DMS114 treated with DMSO at 0.1 percent for 48 hours (cell line): ENCODE measurements around the gene ZP2.
"Not testable (repeated sequence)": the region's sequence is repeated elsewhere in the genome, so short reads cannot be mapped to it uniquely, and the experiment has no call there.

ENCODE experiments used
- DNase-seq: peaks from one replicate; lab custom pipeline; 2025; ENCODE audit not compliant: unreplicated experiment; lab: John Stamatoyannopoulos, UW

The ZP2 gene

DNA sequence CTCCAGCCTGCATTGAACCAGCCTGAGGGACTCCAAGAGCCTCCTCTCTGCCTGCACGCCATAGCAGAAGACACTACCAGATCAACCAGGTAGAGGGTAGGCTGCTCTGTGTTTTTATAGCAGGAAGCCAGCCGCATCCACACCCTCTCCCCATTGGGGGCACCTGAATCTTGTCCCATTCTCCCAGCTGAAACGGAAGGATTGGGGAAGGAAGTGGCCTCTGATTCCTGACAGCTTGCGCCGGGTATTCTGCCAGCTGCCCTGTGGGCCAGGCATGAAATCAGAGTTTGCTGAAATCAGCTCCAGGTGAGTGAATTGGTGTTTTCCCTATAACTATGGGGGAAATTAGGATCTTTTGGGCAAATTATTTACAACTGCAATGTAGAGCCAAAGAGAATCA is at the start of gene ZP2:
Gene ZP2 (minus strand): TSS at position 89 of the 400 bp plus-strand sequence. CDS start 27 bp downstream, at position 62.
- DNase-seq: no peak

- no peak for DNase-seq
Observed at GRCh38 chr16:21257284-21257683, 45.9 kb upstream of the ZP2 start.

- DNase-seq: no peak
Observed at GRCh38 chr16:21256636-21257035, 45.3 kb upstream of the ZP2 start.

GRCh38 chr16:21253470-21253869 is 42.1 kb upstream of the ZP2 start:
- no peak for DNase-seq

GRCh38 chr16:21250072-21250923 is 38.9 kb upstream of the ZP2 start:
- no peak for DNase-seq

- DNase-seq: not testable (repeated sequence)
Observed at GRCh38 chr16:21248179-21248578, 36.8 kb upstream of the ZP2 start.

- no peak for DNase-seq
Observed at GRCh38 chr16:21244518-21245215, 33.3 kb upstream of the ZP2 start.

DNA sequence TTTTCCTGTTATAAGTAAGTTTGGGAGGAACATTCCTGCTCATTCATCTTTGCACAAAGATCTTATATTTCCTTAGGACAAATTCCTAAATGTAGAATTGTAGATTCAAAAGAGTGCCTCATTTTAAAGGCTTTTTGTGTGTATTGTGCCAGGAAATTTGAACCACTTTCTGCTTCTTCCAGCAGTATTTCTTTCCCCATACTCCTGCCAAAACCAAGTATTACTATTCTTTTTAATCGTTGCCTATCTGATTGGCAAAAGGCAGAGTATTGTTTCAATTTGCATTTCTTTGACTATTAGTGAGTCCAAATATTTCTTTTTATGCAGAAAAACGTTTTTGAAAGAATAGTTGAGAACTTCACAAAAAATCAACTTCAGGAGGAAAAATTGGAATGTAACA is 31.4 kb upstream of the ZP2 start:
- no peak for DNase-seq

- DNase-seq: no peak
Observed at GRCh38 chr16:21239646-21240045, 28.3 kb upstream of the ZP2 start.

DNA sequence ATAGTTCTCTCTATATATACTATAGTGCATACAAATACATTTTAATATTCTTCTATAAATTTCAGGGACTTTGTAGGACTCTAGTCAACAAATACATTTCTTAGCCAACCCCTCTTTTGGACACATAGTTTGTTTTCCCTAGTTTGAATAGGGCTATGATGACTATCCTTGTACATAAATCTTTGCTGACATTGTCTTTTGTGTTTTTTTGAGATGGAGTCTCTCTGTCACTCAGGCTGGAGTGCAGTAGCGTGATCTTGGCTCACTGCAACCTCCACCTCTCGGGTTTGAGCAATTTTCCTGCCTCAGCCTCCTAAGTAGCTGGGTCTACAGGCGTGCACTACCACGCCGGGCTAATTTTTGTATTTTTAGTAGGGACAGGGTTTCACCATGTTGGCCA is 25.5 kb upstream of the ZP2 start:
- no peak for DNase-seq

DNA sequence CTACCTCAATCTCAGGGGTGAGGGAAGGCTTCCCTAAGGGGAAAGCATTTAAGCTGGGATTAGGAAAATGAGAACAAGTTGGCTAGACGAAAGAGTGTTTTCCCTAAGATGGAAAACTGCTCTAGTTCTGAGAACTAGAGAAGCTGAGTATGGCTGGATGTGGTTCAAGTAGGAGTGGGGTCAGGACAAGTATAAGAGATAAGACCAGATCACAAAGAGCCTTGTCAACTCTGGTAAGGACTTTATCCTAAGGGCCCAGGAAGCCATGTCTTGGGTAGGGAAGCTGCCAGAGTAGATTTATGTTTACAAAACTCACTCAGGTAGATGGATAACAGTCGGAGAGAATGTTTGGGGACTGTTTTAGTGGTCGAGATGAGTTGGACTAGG is 23.8 kb upstream of the ZP2 start:
- no peak for DNase-seq

DNA sequence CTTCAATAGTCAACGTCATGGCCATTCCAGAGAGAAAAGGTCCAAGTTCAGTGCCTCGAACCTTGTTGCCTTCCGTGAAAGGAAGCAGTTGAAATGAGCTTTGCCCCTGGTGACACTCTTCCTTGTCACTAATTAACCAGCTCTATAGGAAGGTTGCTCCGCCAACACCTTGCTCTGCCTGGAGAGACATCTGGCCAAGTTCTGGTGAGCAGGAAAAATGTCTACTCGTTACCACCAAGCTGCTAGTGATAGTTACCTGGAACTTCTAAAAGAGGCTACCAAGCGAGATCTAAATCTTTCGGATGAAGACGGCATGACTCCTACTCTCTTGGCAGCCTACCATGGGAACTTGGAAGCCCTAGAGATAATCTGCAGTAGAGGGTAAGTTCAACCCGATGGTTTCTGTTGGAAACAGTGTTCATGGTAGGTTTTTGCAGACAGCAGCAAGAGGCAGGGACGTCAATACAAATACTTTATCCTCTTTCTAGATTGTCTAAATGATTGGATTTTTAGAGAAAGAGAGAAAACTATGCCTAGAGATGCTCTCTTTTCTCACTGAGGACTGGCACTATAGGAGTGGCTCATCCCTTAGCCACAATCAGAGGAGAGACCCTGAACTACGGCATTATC is 22.3 kb upstream of the ZP2 start, which contains the start of gene ANKS4B:
Gene ANKS4B (plus strand): TSS at position 179 of the 630 bp plus-strand sequence. CDS start 39 bp downstream, at position 218.
- DNase-seq: no peak

GRCh38 chr16:21233045-21233520 is 21.7 kb upstream of the ZP2 start:
- DNase-seq: no peak

DNA sequence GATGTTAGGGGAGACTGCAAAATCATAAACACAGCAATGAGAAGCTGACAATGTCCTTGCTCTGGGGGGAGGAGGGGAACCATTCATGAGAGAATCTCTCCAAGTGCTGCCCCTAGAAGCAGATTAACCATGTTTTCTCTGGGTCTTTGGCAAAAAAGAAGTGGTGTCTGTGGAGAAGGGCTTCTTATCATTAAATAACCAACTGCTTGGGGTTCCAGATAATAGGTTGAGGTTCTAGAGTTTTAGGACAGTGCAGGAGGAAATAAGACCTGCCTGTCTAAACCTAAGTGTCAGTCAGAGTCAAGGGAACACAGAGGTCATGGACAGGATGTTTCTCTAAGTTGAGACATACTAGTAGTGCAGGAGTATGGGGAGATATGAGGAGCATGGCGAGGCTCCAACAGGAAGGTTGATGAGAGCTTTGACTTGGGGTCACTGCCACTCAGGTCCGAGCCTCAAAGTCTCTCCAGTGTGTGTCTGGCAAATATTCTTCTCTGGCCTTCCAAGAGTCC is 17.0 kb upstream of the ZP2 start:
- DNase-seq: no peak

GRCh38 chr16:21227866-21228265 is 16.5 kb upstream of the ZP2 start:
- DNase-seq: no peak

GRCh38 chr16:21226749-21227148 is 15.4 kb upstream of the ZP2 start:
- DNase-seq: no peak

DNA sequence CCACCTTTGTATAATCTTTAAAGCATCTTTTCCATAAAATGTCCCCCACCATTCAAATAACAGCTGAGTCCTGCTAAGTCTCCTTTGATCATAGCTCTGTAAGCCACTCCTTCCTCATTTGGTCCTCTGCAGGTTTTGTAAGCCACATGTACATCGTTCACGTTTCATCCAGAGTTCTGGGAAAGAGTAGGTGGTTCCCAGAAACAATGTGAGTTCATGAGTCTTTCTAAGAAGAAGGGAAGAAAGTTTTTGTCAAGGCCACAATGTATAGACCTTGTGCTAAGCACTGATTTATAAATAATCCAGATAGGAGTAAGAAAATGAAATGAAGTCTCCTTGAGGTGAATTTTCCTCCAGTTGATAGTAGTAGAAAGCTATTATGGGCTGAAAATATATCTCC is 13.4 kb upstream of the ZP2 start:
- DNase-seq: no peak

GRCh38 chr16:21223787-21224186 is 12.4 kb upstream of the ZP2 start:
- DNase-seq: no peak

DNA sequence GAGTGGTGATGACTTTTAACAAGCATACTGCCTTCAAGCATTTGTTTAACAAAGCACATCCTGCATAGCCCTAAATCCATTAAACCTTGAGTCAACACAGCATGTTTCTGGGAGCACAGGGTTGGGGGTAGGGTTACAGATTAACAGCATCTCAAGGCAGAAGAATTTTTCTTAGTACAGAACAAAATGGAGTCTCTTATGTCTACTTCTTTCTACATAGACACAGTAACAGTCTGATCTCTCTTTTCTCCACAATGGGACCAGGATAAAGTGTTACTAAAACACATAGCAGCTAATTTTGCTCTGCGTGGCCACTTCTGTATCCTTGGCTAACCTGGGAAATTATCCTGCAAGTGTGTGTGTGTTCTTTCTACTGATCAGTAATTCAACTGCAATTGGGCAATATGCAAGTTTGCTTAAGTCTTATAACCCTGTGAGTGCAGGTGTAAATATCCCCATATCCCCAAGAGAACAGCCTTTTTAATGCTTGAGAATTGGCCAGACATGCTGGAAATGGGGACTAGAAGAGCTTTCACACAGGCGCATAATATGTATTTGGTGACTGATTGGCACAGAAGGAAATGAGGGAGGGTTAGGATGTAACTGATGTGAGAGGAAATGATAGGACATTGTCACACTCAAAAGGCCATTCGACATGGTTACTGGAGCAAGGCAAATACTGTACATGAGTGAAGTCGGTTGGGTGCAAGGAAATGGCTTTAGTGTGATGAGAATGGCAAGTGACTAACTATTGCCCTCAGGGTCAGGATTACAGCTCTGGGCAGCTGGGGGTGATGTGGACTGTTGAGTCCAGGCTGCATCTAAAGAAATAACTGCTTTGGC is 11.3 kb upstream of the ZP2 start:
- no peak for DNase-seq

- DNase-seq: no peak
Observed at GRCh38 chr16:21219551-21219950, 8.2 kb upstream of the ZP2 start.

DNA sequence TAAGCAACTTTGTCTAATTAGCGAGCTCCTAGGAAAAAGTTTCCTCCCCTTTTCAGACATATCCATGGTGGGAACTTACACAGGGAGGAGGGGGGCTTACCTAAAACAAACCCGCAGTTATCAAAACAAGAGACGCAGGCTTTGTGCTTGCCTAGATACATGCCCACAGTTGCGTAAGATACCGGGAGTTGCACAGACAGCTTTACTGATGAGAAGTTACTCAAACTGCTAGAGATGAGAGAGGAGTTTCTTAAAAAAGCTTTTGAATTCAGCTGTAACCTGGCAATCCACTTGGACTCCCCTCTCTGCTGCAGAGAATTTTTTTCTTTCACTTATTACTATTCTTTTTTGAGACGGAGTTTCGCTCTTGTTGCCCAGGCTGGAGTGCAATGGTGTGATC is 6.8 kb upstream of the ZP2 start:
- DNase-seq: no peak
